Measurements from ENCODE around the gene LYZ.
"Not testable (repeated sequence)": the region's sequence is repeated elsewhere in the genome, so short reads cannot be mapped to it uniquely, and the experiment has no call there.

DNA sequence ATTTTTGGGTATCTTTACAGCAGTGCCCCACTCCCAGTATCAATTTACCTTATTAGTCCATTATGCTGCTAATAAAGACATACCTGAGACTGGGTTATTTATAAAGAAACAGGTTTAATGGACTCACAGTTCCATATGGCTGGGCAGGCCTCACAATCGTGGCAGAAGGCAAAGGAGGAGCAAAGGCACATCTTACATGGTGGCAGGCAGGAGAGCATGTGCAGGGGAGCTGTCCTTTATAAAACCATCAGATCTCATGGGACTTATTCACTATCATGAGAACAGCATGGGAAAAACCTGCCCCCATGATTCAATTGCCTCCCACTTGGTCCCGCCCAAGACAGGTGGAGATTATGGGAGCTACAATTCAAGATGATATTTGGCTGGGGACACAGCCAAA, 30.9 kb upstream of the LYZ start:
- TF ChIP-seq, protein P1, sequence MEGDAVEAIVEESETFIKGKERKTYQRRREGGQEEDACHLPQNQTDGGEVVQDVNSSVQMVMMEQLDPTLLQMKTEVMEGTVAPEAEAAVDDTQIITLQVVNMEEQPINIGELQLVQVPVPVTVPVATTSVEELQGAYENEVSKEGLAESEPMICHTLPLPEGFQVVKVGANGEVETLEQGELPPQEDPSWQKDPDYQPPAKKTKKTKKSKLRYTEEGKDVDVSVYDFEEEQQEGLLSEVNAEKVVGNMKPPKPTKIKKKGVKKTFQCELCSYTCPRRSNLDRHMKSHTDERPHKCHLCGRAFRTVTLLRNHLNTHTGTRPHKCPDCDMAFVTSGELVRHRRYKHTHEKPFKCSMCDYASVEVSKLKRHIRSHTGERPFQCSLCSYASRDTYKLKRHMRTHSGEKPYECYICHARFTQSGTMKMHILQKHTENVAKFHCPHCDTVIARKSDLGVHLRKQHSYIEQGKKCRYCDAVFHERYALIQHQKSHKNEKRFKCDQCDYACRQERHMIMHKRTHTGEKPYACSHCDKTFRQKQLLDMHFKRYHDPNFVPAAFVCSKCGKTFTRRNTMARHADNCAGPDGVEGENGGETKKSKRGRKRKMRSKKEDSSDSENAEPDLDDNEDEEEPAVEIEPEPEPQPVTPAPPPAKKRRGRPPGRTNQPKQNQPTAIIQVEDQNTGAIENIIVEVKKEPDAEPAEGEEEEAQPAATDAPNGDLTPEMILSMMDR (conservative IDR thresholded peaks at IDR 0.05 in 1 of 2, IDR thresholded peaks at IDR 0.05 in 1 of 2; ENCODE audit: extremely low read depth in 1 of 2, insufficient read depth in 1 of 2, low read depth in 1 of 2, low read length in 2 of 2): not testable (repeated sequence)
- TF ChIP-seq EZH2 (IDR thresholded peaks at IDR 0.05; ENCODE audit: borderline replicate concordance, low read length): not testable (repeated sequence)
